H1 (cell line): ENCODE data around the gene USH1C. TPM values are rescaled to one million over a fixed set of nuclear protein-coding genes. Genes with fewer than 3 reads are reported as not detected.
A peak's percentile ranks its signal among the peaks of the same experiment; 100 is the strongest.

Experiments used
- CTCF ChIA-PET: fragments of 300-600 bp; sonication (Branson Sonifier 250); formaldehyde crosslinking; loops from one replicate; lab custom pipeline; 2021; ENCODE audit not compliant: partially characterized antibody; lab: Charles Lee
- POLR2A ChIA-PET: fragments of 300-600 bp; sonication (Branson Sonifier 250); formaldehyde crosslinking; loops from one replicate; lab custom pipeline; 2021; ENCODE audit warnings: inconsistent platforms; ENCODE audit not compliant: partially characterized antibody; lab: Charles Lee
- DNase-seq, 2 experiments: peaks; one replicate each; pipeline versions ENCODE4 v3.0.0 to v3.0.0-alpha.2; 2010 to 2022; ENCODE audit warnings: low spot score in 2 of 2, low read depth in 1 of 2, mixed read lengths in 1 of 2
- FAIRE-seq: peaks from 2 replicates; lab custom pipeline; 2011; peaks lifted over from hg19 to GRCh38; lab: Jason Lieb, UNC
- H2AFZ ChIP-seq: 2 replicates; pipeline ENCODE4 v1.8.1; 2012; ENCODE audit warnings: low read length, inconsistent platforms
- H2AK5ac ChIP-seq: 2 replicates; pipeline ENCODE4 v1.6.1; 2013; ENCODE audit warnings: low read depth, low read length
- H2BK120ac ChIP-seq: replicated peaks from 2 replicates; pipeline ENCODE3; 2013; ENCODE audit warnings: low read depth, low read length, inconsistent platforms
- H2BK12ac ChIP-seq: 2 replicates; pipeline ENCODE4 v1.6.1; 2013; ENCODE audit warnings: low read depth, low read length
- H2BK15ac ChIP-seq: 2 replicates; pipeline ENCODE4 v1.6.1; 2013; ENCODE audit warnings: low read length
- H2BK20ac ChIP-seq: 2 replicates; pipeline ENCODE4 v1.6.1; 2013; ENCODE audit warnings: low read length
- H2BK5ac ChIP-seq: 2 replicates; pipeline ENCODE4 v1.6.1; 2013; ENCODE audit warnings: low read depth, low read length
- H3K14ac ChIP-seq: 2 replicates; pipeline ENCODE4 v1.6.1; 2013; ENCODE audit warnings: inconsistent platforms; ENCODE audit not compliant: insufficient read length
- H3K18ac ChIP-seq: 2 replicates; pipeline ENCODE4 v1.6.1; 2013; ENCODE audit warnings: low read length; ENCODE audit errors: extremely low read depth
- H3K23ac ChIP-seq: 2 replicates; pipeline ENCODE4 v1.6.1; 2013; ENCODE audit warnings: inconsistent platforms; ENCODE audit not compliant: insufficient read length
- H3K23me2 ChIP-seq: 2 replicates; pipeline ENCODE4 v1.6.1; 2013; ENCODE audit warnings: low read depth, low read length
- H3K27ac ChIP-seq: 2 replicates; pipeline ENCODE4 v1.6.1; 2011; ENCODE audit warnings: low read depth, low read length, inconsistent platforms
- H3K27me3 ChIP-seq, 4 experiments: replicated peaks in 1 of 4; 1 replicate in 1 of 4; 2 replicates in 3 of 4; pipeline versions ENCODE4 v1.6.1 to v1.8.1; 2011 to 2013; ENCODE audit warnings: low read length in 3 of 4, mild to moderate bottlenecking in 3 of 4, inconsistent platforms in 2 of 4, mixed read lengths in 2 of 4, moderate library complexity in 1 of 4; ENCODE audit not compliant: control insufficient read depth in 3 of 4, insufficient read depth in 3 of 4; ENCODE audit errors: extremely low read depth in 1 of 4
- H3K36me3 ChIP-seq, 4 experiments: 2 replicates each; pipeline versions ENCODE4 v1.6.1 to v1.8.1; 2011 to 2013; ENCODE audit warnings: mild to moderate bottlenecking in 4 of 4, low read length in 3 of 4, moderate library complexity in 2 of 4, control low read depth in 1 of 4, inconsistent platforms in 1 of 4; ENCODE audit not compliant: insufficient read depth in 4 of 4, control insufficient read depth in 2 of 4
- H3K4ac ChIP-seq: replicated peaks from 2 replicates; pipeline ENCODE3; 2013; ENCODE audit warnings: low read length, low read depth, mixed read lengths, inconsistent platforms; ENCODE audit not compliant: insufficient read length
- H3K4me1 ChIP-seq, 4 experiments: replicated peaks in 1 of 4; 1 replicate in 1 of 4; 2 replicates in 3 of 4; pipeline versions ENCODE4 v1.6.1 to v1.8.1; 2011 to 2013; ENCODE audit warnings: low read length in 3 of 4, inconsistent platforms in 2 of 4, mixed read lengths in 1 of 4; ENCODE audit not compliant: insufficient read depth in 4 of 4, control insufficient read depth in 3 of 4
- H3K4me2 ChIP-seq, 2 experiments: 2 replicates each; pipeline versions ENCODE4 v1.6.1 to v1.8.1; 2011 to 2013; ENCODE audit warnings: low read depth in 2 of 2, low read length in 2 of 2, control low read depth in 1 of 2, inconsistent platforms in 1 of 2, mild to moderate bottlenecking in 1 of 2; ENCODE audit not compliant: insufficient read depth in 1 of 2
- H3K4me3 ChIP-seq, 4 experiments: fragments of 200-600, 300-600 bp in 1 of 4; sonication (generic), shearing (Covaris generic), sonication (Bioruptor Twin) in 1 of 4; 2 replicates each; pipeline versions ENCODE4 v1.5.1 to v1.8.1; 2011 to 2016; ENCODE audit warnings: low read length in 4 of 4, low read depth in 3 of 4, control low read depth in 2 of 4, inconsistent platforms in 2 of 4, mild to moderate bottlenecking in 2 of 4, mixed read lengths in 1 of 4, moderate library complexity in 1 of 4; ENCODE audit not compliant: insufficient read depth in 2 of 4; ENCODE audit errors: extremely low read depth in 1 of 4
- H3K56ac ChIP-seq: replicated peaks from 2 replicates; pipeline ENCODE3; 2013; ENCODE audit warnings: low read depth, mild to moderate bottlenecking, mixed read lengths, low read length, inconsistent platforms; ENCODE audit not compliant: insufficient read length
- H3K79me1 ChIP-seq: 2 replicates; pipeline ENCODE4 v1.6.1; 2013; ENCODE audit warnings: low read depth, low read length, control low read depth
- H3K79me2 ChIP-seq, 2 experiments: 2 replicates each; pipeline versions ENCODE4 v1.6.1 to v1.8.1; 2012 to 2013; ENCODE audit warnings: low read length in 2 of 2, mild to moderate bottlenecking in 2 of 2, inconsistent platforms in 1 of 2; ENCODE audit not compliant: insufficient read depth in 2 of 2, control insufficient read depth in 1 of 2
- H3K9ac ChIP-seq, 4 experiments: replicated peaks in 1 of 4; 1 replicate in 1 of 4; 2 replicates in 3 of 4; pipeline versions ENCODE4 v1.6.1 to v1.8.1; 2011 to 2013; ENCODE audit warnings: low read depth in 3 of 4, low read length in 3 of 4, control low read depth in 2 of 4, mild to moderate bottlenecking in 2 of 4, moderate library complexity in 2 of 4, inconsistent platforms in 1 of 4; ENCODE audit errors: extremely low read depth in 1 of 4
- H3K9me3 ChIP-seq, 2 experiments: 2 replicates each; pipeline versions ENCODE4 v1.6.1 to v1.8.1; 2012 to 2013; ENCODE audit warnings: mild to moderate bottlenecking in 2 of 2, moderate library complexity in 2 of 2, control low read depth in 1 of 2, inconsistent platforms in 1 of 2, low read depth in 1 of 2, low read length in 1 of 2, mixed read lengths in 1 of 2; ENCODE audit not compliant: insufficient read depth in 2 of 2
- H4K20me1 ChIP-seq, 2 experiments: replicated peaks in 1 of 2; 2 replicates each; pipeline versions ENCODE3 to v1.8.1; 2011 to 2013; ENCODE audit warnings: inconsistent platforms in 2 of 2, low read length in 2 of 2, mild to moderate bottlenecking in 1 of 2; ENCODE audit not compliant: insufficient read depth in 2 of 2, control insufficient read depth in 1 of 2
- H4K5ac ChIP-seq: 2 replicates; pipeline ENCODE4 v1.6.1; 2013; ENCODE audit warnings: low read length, low read depth, mixed read lengths, inconsistent platforms; ENCODE audit not compliant: insufficient read length
- H4K8ac ChIP-seq: 2 replicates; pipeline ENCODE4 v1.8.0; 2013; ENCODE audit warnings: mild to moderate bottlenecking, moderate library complexity, low read length, inconsistent platforms; ENCODE audit not compliant: insufficient read depth; ENCODE audit errors: extremely low read depth
- H4K91ac ChIP-seq: replicated peaks from 2 replicates; pipeline ENCODE3; 2013; ENCODE audit warnings: low read length, mixed read lengths, inconsistent platforms; ENCODE audit not compliant: insufficient read length
- CTCF ChIP-seq, 3 experiments: IDR thresholded peaks; 1 replicate in 2 of 3; 2 replicates in 1 of 3; pipeline versions ENCODE4 v1.5.1 to v1.6.1; 2011; ENCODE audit warnings: low read length in 3 of 3, mild to moderate bottlenecking in 3 of 3, inconsistent platforms in 2 of 3, low read depth in 1 of 3, moderate library complexity in 1 of 3; ENCODE audit not compliant: insufficient read depth in 1 of 3; ENCODE audit errors: control extremely low read depth in 1 of 3
- NRF1 ChIP-seq: IDR thresholded peaks from 2 replicates; pipeline ENCODE4 v1.6.1; 2011; ENCODE audit warnings: mild to moderate bottlenecking, low read depth, low read length, improper control_type of control experiment
- RAD21 ChIP-seq, 2 experiments: IDR thresholded peaks in 1 of 2; conservative IDR thresholded peaks in 1 of 2; 2 replicates each; pipeline ENCODE4 v1.6.1; 2011; ENCODE audit warnings: low read depth in 2 of 2, low read length in 2 of 2, improper control_type of control experiment in 1 of 2, inconsistent platforms in 1 of 2, mild to moderate bottlenecking in 1 of 2, moderate library complexity in 1 of 2
- WGBS, 2 experiments: shearing (Covaris generic) in 1 of 2; methylation state at CpG; one replicate each; pipeline versions ENCODE4 v1.1.6 to v1.1.7; 2013 to 2015; ENCODE audit warnings: low lambda C conversion rate in 2 of 2, mixed read lengths in 2 of 2, inconsistent platforms in 1 of 2, low coverage in 1 of 2, missing lambda C conversion rate in 1 of 2; ENCODE audit not compliant: insufficient replicate concordance in 2 of 2, insufficient coverage in 1 of 2, insufficient read length in 1 of 2; ENCODE audit errors: extremely low coverage in 1 of 2, missing lambda C conversion rate in 1 of 2; 5-methylcytosine and 5-hydroxymethylcytosine counted together
- polyA plus RNA-seq, 7 experiments: library from polyadenylated mRNA; depleted of rRNA in 3 of 7; stranded (reverse) in 5 of 7; unstranded in 2 of 7; fragments of >200 nt in 5 of 7; fragments of 200-250 nt in 2 of 7; gene quantifications; 1 replicate in 5 of 7; 2 replicates in 1 of 7; 4 replicates in 1 of 7; pipeline versions ENCODE4 v1.2.1 to v1.2.3, GENCODE V29; 2011 to 2013; ENCODE audit warnings: missing spikeins in 2 of 7, mixed read lengths in 2 of 7
- total RNA-seq: library from RNA; stranded (reverse); fragmentation: NEBNext Ultra II Directional; extraction: Animal tissue kit (Norgen Biotek cat#: 25700); gene quantifications from 2 replicates; pipeline ENCODE4 v1.2.1, GENCODE V29; 2021

The USH1C gene
- total and polyA plus RNA-seq, 2 of the 8 experiments (the other 6 are each of a cell fraction or from before 2014, with no cell fraction given) = 1.3 to 1.6 TPM

GRCh38 chr11:17547932-17548331, 3.7 kb upstream of the USH1C start:
- Histone ChIP-seq H4K20me1 (no peaks in the 10 kb centered on the region), H2BK120ac (no peak overlapping the region), H3K36me3 (no peaks in the 10 kb centered on the region), H2AFZ (no peak overlapping the region), H3K4me1 (peaks cover 6 to 20% (median 8%) of the 10 kb centered on the region in 4 experiments), H4K91ac (peak overlapping the region; percentile 51), H3K27me3 (peaks cover 0 to 22% (median 7%) of the 10 kb centered on the region in 4 experiments; a peak in 4 of 7 replicates), H3K9ac (no peak overlapping the region), H3K4me2 (peak overlapping the region; percentile 48 to 78), H3K27ac (no peak overlapping the region), H3K4ac (no peak overlapping the region), H2BK15ac (no peak overlapping the region), H3K9me3 (no peaks in the 10 kb centered on the region), H4K8ac (no peak overlapping the region), H4K5ac (no peak overlapping the region), H2BK5ac (no peak overlapping the region), H3K56ac (no peak overlapping the region), H3K4me3 (peak overlapping the region in 1 of 4 experiments; percentile 59; a peak in 1 of 8 replicates), H3K79me2 (no peaks in the 10 kb centered on the region), H2BK20ac (no peak overlapping the region), H3K18ac (peak overlapping the region; percentile 32), H3K14ac (no peak overlapping the region), H2BK12ac (no peak overlapping the region), H3K23ac (no peak overlapping the region), H3K79me1 (no peaks in the 10 kb centered on the region), H2AK5ac (no peak overlapping the region), H3K23me2 (peaks cover 10% of the 10 kb centered on the region)
- ChIA-PET CTCF (interaction anchor here (0.6 to 9.4 kb wide), 37 partner anchors 9 to 328 kb away, joined by 3 to 98 read pairs (median 4); no protein-coding TSS in a partner anchor), POLR2A (interaction anchor here (0.9 to 1.4 kb wide), 3 partner anchors 10 to 195 kb away, joined by 3 to 6 read pairs (median 3); no protein-coding TSS in a partner anchor)
- TF ChIP-seq RAD21 (IDR thresholded peaks at IDR 0.05 in 1 of 2, conservative IDR thresholded peaks at IDR 0.05 in 1 of 2; ENCODE audit: low read depth in 2 of 2, low read length in 2 of 2) (peak; percentile 22 to 30; a peak in 1 of 4 replicates), CTCF (IDR thresholded peaks at IDR 0.05; ENCODE audit: control extremely low read depth in 1 of 3, insufficient read depth in 1 of 3, low read depth in 1 of 3, low read length in 3 of 3) (peak; percentile 55 to 84 (median 59)), NRF1 (no peak)
- DNase-seq = peak in 1 of 2 experiments; percentile 71
- no peak for FAIRE-seq
- WGBS, 2 experiments = 52% methylated on average over 9 of the region's 9 CpGs; no CpG with 5 or more reads in 1 of the 2 experiments
